ENCODE measurements around the gene AMIGO1. TPM values are rescaled to one million over a fixed set of nuclear protein-coding genes. Genes with fewer than 3 reads are reported as not detected.

Gene AMIGO1
- total RNA-seq, 1 experiment from 2014 or later = 0.72 TPM

- no peak for DNase-seq (ENCODE audit: low spot score)
These were observed 54.9 kb downstream of the AMIGO1 start for GRCh38 chr1:109454497-109455133.

Other genes starting within 250 kb of the AMIGO1 start
- 24.5 and 39.4 TPM in 2 replicates for gene PSRC1, start 226.6 kb downstream of the AMIGO1 start, total RNA-seq (2014; rRNA removed; shearing (Covaris generic))
- gene MYBPHL, start 202.7 kb downstream of the AMIGO1 start, total RNA-seq (2014; rRNA removed; shearing (Covaris generic)) = not detected in 2 replicates
- 3.7 and 7.4 TPM in 2 replicates for gene SORT1, start 111.8 kb downstream of the AMIGO1 start, total RNA-seq (2014; rRNA removed; shearing (Covaris generic))
- 154 and 184 TPM in 2 replicates for gene PSMA5, start 83.3 kb downstream of the AMIGO1 start, total RNA-seq (2014; rRNA removed; shearing (Covaris generic))
- gene SYPL2, start 43.2 kb downstream of the AMIGO1 start, total RNA-seq (2014; rRNA removed; shearing (Covaris generic)) = 0.27 and 0.54 TPM in 2 replicates
- 1.0 and 1.9 TPM in 2 replicates for gene ATXN7L2, start 25.8 kb downstream of the AMIGO1 start, total RNA-seq (2014; rRNA removed; shearing (Covaris generic))
- gene CYB561D1, start 15.6 kb downstream of the AMIGO1 start, total RNA-seq (2014; rRNA removed; shearing (Covaris generic)) = 2.6 and 7.9 TPM in 2 replicates
- not detected in 2 replicates for gene GPR61, start 30.1 kb upstream of the AMIGO1 start, total RNA-seq (2014; rRNA removed; shearing (Covaris generic))
- gene GNAI3, start 38.9 kb upstream of the AMIGO1 start, total RNA-seq (2014; rRNA removed; shearing (Covaris generic)) = 9.0 and 9.8 TPM in 2 replicates
- gene GNAT2, start 109.9 kb upstream of the AMIGO1 start, total RNA-seq (2014; rRNA removed; shearing (Covaris generic)) = 0.46 TPM in 1 of 2 replicates, not detected in the other
- gene AMPD2, start 110.1 kb upstream of the AMIGO1 start, total RNA-seq (2014; rRNA removed; shearing (Covaris generic)) = 37.0 and 41.6 TPM in 2 replicates
- 15.9 and 27.2 TPM in 2 replicates for gene GSTM4, start 146.4 kb upstream of the AMIGO1 start, total RNA-seq (2014; rRNA removed; shearing (Covaris generic))
- 1.6 and 4.6 TPM in 2 replicates for gene GSTM2, start 158.3 kb upstream of the AMIGO1 start, total RNA-seq (2014; rRNA removed; shearing (Covaris generic))
- gene GSTM1, start 178.1 kb upstream of the AMIGO1 start, total RNA-seq (2014; rRNA removed; shearing (Covaris generic)) = not detected in 2 replicates
- not detected in 2 replicates for gene GSTM5, start 202.5 kb upstream of the AMIGO1 start, total RNA-seq (2014; rRNA removed; shearing (Covaris generic))
- gene GSTM3, start 231.3 kb upstream of the AMIGO1 start, total RNA-seq (2014; rRNA removed; shearing (Covaris generic)) = 228 and 275 TPM in 2 replicates

Data from H4 (cell line).